CMK (cell line): ENCODE measurements around the gene KCNJ4.
"Not testable (repeated sequence)": the region's sequence is repeated elsewhere in the genome, so short reads cannot be mapped to it uniquely, and the experiment has no call there.

Experiments
- DNase-seq: peaks from one replicate; pipeline ENCODE4 v3.0.0-alpha.2; 2010; ENCODE audit warnings: low read depth

KCNJ4 gene

DNA sequence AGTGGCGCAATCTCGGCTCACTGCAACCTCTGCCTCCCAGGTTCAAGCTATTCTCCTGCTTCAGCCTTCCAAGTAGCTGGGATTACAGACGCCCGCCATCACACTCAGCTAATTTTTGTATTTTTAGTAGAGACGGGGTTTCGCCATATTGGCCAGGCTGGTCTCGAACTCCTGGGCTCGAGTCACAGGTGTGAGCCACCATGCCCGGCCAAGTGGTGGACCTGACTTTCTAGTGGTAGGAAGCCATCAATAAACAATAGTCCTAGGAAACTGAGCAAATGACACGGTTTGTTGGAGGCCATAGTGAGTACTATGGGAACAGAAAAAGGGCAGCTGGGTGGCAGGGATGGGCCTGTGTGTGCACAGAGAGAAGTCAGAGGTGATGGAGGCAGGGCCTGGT, 15.2 kb upstream of the KCNJ4 start:
- not testable (repeated sequence) for DNase-seq

DNA sequence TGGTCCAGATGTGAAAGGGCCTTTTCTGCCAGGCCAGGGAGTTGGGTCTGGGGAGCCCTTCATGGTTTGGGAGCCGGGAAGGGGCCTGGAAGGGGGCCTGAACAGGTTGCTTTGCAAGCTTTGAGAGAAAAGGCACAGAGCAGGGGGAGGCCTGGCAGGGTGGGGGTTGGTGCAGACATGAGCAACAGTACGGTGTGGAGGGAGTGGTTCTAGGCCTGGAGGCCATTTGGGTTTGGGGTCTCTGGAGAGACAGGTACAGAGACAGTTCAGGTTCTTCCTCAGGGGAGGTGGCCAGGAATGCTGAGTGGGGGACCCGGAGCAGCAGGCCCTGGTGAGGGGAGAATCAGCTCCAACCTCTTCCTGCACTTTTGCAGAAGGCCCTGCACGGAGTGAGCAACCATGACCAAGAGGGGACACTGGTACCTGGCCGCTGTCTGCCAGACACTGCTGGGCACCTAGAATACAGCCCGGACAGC, 14.3 kb upstream of the KCNJ4 start:
- DNase-seq = no peak

DNA sequence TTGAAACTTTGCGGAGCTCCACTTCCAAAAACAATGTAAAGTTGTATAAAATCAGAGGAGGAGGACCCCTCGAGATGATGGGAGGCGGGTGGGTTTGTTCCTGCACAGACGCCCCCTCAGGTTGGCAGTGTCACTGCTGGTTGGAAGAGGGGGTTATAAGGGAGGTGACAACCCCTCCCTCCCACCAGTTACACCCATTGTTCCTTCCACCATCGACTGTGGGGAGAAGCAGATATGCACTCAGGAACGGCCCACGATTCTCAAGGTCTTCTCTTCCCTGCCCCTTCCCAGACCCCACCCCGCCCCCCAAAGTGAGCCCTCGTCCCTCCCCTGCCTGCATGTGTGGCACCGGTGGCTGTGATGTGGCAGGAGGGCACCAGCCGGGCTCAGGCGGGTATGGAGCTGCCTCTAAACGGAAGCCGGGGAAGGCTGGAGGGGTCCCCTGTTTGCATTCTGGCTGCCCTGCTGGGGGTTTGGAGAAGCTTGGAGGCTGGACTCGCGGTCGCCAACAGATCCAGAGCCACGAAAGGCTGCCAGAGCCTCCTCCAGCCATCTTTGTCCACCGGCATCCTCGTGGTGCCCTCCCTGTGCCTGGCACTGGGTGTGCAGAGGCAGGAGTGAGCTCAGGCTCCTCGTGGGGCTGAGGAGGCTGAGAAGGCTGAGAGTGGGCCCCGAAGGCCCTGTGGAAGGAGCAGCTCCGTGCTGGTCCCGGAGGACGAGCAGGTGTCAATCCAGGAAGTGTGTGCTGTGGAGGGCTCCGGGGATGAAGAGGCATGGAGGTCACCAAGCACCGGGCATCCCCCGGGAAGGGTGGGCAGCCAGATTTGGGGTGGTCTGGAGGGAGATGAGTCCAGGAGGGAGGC, 13.7 kb upstream of the KCNJ4 start:
- no peak for DNase-seq

DNA sequence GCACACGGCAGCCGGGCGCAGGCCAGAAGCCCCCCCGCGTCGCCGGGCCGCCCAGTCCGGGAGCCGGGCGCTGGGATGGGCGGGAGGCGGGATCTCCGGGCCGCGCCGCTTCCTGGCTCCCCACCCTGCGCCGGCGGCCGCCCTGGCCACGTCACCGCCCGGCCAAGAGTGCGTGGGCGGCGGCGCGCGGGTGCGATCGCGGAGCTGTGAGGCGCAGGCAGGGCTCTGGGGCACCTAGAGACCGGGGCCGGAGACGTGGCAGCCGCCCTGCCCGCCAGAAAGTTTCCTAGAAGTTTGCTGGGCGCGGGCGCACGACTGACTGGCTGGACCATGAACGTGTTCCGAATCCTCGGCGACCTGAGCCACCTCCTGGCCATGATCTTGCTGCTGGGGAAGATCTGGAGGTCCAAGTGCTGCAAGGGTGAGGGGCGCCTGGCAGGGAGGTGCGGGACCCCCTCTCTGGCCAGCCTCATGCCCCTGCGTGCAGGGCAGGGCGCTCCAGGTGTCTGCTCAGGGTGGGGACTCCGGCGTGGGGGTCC, 13.0 kb upstream of the KCNJ4 start, which contains the start of gene KDELR3:
KDELR3 (plus strand) TSS at position 193 of the 539 bp plus-strand sequence; CDS start at position 331, 138 bp downstream.
- peak; percentile 30 for DNase-seq

DNA sequence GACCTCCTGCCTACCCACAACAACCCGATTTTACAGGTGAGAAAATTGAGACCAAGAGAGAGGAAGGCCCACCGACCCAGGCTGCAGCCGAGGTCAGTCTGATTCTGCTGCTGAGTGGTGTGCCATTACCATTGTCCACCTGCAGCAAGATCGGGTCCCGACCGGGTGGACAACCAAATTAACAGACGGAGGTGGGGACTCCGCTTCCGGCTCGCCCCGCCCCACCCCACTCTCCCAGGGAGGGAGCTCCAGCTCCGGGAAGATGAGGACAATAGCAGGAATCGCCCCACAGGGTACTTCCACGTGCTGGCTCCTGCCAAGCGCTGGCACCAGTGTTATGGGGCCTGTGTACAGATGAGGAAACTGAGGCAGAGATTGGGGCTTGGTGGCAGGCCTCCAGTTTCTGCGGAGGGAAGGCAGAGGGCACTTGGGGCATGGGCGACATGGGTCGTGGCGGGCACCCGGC, 12.5 kb upstream of the KCNJ4 start:
- no peak for DNase-seq

DNA sequence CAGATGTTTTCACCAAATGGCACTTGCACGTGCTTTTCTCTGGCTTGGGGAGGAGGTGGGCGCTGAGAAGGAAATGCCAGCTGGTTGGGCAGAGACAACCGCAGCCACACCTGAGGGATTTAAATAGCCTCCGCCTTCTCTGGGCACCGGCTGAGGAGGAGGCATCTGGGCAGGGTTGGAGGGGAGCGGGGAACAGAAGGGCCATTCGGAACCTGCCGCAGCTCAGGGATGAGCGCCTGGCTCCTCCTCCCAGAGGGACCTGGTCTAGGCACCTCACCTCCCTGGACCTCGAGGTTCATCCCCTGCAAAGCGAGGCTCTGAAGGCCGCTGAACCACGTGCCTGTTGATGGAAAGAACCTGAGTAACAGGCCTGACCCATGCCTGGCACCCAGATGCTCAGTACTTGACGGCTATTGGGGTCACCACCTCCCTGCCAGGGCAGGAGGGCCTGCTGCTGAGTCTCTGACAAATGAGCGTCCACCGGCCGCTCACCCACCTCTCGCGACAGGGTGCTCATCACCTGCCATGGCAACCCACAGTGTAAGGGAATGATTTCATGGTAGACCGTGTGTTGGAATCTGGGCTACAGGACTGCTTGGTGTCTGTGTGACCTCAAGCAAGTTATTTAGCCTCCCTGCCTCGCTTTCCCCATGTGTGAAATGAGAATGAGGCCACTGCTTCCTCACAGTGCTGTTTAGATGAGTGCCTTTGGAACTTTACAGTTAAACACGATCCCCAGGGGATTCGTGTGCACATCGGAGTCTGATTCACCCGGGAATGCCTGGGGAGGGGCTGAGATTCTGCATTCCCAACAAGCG, 10.9 kb upstream of the KCNJ4 start:
- no peak for DNase-seq

DNA sequence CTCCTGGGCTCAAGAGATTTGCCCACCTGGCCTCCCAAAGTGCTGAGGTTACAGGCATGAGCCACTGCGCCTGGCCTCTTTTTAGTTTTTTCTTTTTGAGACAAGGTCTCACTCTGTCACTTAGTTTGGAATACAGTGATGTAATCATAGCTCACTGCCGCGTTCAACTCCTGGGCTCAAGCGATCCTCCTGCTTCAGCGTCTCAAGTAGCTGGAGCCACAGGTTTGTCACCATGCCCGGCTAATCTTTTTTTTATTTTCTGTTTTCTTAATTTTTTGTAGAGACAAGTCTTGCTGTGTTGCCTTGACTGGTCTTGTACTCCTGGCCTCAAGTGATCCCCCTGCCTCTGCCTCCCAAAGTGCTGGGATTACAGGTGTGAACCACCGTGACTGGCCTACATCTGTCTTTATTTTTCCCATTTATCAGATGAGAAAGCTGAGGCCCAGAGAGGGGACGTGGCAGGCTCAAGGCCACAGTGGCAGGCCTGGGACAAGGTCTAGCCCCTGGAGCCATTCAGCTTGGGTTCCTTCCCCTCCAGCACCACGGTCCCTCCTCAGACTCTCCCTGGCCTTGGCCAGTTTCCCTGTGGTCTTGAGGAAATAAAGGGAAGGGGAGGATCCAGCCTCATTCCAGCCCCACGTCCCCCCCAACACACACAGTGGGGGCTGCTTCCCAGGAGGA, 10.1 kb upstream of the KCNJ4 start:
- no peak for DNase-seq

DNA sequence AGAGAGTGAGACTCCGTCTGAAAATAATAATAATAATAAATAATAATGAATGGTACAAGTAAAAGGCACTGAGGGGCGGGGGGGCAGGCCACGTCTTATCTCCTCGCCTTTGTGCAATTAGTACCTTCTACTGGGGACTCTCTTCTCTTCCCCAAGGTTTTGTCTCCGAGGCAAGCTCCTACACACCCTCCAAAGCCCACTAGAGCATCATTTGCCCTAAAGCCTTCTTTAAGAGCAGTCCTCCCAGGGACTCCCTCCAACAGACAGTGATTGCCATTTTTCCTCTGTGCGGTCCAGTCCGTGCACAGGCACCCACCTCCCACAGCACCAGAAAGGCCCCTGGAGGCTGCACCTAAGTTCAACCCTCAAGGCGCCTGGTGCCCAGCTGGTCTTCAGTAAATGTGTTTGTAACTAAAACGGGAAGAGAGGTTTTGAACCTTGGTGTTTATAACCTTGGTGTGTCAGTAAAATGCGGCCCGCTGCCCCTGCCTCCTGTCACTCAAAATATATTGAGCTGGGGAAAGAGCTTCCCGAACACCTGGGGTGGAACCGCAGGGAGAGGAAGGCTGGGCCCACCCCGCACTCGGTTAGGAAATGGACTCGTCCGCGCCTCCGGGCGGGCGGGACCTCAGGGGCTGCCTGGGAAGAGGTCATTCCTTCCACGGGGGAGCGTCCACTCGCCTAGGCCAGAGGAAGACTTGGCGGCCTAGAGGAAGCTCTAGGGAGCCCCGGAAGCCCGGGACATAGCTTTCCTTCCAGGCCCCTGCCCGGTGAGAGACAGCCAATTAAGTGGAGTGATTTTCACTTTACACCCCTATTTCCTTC, 8.2 kb upstream of the KCNJ4 start:
- DNase-seq = no peak

DNA sequence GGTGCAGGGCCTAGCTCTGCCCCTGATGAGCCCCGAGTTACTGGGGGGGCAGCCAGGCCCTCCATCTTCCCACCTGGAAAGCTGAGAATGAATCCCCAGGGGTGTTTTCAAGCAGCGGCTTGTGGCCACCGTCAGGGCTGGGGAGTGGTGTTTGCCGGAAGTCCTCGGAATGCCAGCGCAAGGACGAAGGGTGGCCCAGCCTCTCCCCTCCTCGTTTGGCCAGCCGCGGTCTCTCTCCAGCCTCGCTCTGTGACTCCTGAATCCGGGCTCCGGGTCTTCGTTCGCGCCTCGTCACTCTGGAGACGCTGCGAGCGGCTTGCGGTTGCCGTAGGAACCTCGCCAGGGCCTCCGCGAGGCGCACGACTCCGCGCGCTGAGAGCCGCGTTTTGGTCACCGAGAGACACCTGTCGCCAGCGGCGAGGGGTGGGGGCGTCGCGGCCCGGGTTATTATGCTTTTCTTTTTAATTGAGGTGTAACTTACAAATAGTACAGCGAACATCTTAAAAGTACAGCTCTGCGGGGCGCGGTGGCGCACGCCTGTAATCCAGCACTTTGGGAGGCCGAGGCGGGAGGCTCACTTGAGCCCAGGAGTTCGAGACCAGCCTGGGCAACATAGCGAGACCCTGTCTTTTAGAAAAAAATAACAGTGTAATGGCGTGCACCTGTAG, 6.5 kb upstream of the KCNJ4 start:
- DNase-seq = peak; percentile 75

DNA sequence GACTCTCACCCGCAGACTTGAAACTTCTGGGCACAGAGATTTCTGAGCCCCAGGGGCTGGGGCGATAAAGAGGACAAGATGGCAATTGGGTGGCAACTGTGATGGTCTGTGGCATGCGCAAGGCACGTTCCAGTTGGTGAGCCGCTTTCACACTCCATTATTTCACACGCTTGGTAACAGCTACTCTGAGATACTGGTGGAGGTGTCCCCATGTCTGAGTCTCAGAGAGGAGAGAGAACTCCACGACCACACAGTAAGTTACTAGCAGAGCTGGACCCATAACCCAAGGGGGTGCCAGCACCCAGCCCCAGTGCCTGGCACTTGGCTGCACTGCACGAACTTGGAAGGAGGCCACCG, 6.0 kb upstream of the KCNJ4 start:
- DNase-seq = no peak

DNA sequence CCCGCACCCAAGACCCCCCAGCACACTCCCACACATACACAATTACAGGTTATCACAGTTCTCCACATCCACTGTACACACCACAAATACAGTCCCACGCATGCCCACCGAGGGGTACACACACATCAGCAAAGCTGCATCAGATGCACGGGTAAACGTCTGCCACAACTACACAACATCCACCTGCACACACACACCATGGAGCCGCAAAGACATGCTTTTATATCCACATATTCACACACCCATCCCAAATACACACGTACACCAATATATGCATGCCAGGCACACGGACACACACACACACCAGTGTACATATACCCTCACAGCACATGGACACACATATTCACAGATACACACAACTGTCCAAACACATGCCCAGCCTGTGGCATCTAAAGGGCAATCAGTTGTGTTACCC, 5.4 kb upstream of the KCNJ4 start:
- no peak for DNase-seq

DNA sequence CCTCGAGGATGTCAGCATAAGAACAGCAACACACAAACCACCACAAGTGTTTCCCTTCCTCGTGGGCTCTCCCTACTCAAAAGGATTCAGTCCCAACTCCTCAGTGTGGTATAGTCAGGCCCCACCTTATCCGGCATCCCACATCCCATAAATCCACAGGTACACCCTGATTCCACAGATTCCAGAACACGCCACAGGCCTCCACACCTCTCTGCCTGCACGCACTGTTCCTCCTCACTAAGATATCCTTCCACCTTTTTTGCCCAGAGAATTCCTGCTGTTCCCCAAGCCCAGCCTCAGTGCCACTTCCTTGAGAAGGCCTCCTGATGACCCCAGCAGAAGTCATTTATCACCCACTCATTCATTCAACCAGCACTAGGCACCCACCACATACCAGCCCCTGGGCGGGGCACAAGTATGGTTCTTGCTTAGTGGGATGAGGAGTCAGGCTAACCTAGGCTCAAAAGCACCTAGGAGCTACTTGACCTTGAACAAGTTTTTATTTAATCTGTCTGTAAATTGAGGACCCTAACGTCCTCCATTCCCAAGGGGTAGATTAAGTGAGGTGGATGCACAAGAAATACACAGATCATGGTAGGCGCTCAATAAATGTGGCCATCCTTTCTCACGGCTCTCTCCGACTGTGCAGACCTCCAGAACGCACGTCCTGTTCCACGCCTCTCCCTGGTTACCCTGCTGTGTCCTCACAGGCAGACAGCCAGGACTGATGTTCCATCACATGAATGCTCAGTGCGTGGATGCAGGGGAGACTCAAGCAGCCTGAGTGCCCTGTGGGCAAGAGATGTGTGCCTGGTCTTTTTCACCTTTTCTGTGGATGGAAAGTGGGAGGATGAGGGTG, 2.1 kb upstream of the KCNJ4 start:
- no peak for DNase-seq

DNA sequence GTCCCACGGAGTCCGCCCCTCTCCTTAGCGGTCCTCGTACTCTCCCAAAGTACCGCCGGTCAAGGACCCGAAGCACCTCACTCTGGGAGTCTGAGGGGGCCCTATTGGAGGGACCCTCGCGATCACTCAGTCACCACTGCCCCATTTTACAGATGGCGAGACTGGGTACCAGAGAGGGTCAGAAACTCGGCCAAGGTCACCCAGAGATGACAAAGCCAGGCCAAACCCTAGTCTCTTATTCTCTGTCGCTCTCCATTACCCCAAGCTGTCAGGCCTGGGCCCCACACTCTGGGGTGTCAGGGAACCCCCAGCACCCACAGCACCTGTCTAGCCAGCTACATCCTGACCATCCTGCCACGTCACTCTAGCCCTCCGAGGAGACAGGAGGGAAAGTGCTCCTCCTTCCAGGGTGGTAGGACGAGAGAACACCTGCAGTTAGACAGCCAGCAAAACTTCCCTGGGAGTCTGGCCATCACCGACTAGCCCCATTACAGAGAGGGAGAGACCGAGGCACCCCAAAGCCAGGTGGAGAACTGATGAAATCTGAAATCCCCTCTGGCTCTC, 1.4 kb upstream of the KCNJ4 start:
- DNase-seq = no peak

DNA sequence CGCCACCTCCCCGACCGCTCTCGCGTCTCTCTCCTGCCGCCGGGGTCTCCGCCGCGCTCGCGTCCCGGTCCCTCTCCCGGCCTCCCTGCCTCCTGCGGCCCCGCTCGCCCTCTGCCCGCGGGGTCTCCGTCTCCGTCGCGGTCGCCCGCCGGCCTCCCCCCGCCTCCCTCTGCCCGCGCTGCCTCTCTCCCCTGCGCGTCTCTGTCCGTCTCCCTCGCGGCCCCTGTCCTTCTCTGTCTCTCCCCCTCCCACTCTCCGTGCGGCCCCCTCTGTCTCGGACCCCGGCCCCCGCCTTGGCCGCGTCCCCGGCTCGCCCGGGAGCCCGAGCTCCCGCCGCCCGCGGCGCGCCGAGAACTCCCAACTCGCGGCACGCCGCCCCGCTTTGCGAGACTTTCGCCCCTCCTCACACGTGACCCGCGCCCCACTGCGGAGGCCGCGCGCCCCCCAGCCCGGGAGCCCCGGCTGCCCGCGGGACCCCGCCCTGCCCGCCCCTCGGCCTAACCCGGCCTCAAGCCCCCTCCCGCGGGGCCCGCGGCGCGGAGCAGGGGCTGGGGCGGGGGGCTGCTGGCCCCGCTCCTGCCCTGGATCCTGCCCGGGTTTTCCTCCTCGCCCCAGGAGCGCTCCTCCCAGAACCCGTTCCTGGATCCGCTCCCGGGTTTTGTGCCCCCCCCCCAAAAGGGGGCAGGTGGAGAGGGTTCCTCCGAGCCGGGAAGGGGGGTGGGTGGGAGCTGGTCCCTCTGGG, 702 bp upstream of the KCNJ4 start:
- no peak for DNase-seq

DNA sequence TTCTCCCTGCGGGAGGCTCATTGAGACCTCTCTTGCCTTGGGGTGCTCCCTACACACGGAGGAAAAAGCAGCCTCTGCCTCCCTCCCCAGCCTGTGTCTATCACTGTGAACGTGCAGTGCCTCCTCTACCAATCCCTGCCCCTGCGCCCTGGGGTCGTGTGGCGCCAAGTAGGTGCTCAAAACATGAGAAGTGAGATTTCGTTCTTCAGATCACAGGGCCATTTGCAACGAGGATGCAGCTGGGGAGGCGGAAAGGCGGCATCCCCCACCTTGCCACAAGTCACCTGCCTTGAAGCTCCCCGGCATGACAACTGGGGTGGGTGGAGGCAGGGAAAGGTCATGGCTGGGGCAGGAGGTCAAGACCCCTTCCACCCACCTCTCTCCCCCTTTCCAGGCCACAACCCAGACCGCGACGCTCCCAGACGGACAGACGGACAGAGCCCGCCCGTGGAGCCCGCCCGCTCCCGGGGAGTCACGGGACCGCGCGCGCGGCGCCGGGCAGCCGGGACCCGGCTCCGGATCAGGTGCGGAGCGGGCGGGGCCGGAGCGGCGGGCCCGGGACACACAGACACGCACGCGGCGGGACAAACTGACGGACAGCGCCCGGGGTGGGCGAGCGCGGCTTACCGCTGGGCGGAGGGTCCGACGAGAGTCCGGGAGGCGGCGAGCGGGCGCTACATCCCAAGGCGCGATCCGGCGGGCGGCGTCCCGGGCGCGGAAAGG, 485 bp downstream of the KCNJ4 start:
- no peak for DNase-seq

DNA sequence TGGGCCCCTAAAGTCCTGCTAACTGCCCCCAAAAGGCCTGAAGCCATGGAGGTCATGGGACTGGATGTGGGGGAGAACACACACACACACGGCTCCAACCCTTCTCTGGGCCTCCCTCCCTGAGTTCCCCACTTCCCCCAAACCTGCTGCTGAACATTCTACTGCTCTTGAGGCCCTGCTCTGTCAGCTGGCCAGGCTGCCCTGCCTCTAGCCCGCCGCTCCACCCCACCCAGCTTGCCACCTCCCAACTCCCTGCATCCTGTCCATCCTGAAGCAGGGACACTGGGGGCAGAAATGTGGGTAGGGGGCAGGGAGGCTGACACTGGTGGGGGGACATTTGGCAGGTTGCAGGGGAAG, 1.0 kb downstream of the KCNJ4 start:
- no peak for DNase-seq

DNA sequence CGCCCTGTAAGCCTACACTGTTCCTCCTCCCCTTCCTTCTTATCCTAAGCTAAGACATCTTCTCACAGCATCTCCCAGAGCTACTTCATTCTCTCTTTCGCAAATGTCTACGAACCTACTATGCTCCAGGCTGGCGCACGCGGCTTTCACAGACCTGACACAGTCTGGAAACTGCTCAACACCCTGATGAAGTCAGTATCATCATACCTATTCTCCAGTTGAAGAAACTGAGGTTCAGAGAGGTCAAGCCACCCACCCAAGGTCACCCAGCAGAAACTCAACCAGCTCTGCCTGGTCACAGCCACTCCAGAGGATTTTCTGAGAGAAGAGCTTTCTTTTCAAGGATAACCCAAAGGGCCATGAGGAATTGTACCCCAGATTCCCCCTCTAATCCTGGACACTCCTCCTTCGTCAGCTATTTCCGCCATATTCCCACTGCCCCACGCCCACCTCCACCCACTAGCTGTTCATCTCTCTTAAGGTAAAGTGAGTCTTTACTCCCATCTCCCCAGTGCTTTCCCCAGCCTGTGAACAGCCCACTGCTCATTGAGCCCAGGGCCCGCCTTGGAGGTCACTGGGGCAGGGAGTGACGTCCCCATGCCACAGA, 1.8 kb downstream of the KCNJ4 start:
- DNase-seq = no peak
